Cardiac muscle cell (in vitro differentiated cells and primary cell): ENCODE results near the gene CTDSP1. TPM values are rescaled to one million over a fixed set of nuclear protein-coding genes. Genes with fewer than 3 reads are reported as not detected.

Experiments
- DNase-seq, 2 donors: peaks; one replicate each; pipeline versions ENCODE4 v3.0.0 to v3.0.0-alpha.2; 2010 to 2017; ENCODE audit warnings: low read depth in 1 of 2, low spot score in 1 of 2
- H3K27ac ChIP-seq: fragments of 200-600 bp; sonication (generic); 2 replicates; pipeline ENCODE4 v1.5.1; 2016
- H3K27me3 ChIP-seq: fragments of 200-600 bp; sonication (generic); 2 replicates; pipeline ENCODE4 v1.6.0; 2016; ENCODE audit warnings: control low read depth
- H3K36me3 ChIP-seq: fragments of 200-600 bp; sonication (generic); 2 replicates; pipeline ENCODE4 v1.5.1; 2016; ENCODE audit warnings: control low read depth
- H3K4me1 ChIP-seq: fragments of 200-600 bp; sonication (generic); 2 replicates; pipeline ENCODE4 v1.8.1; 2017; ENCODE audit warnings: low read depth, mild to moderate bottlenecking, mixed run types
- H3K4me3 ChIP-seq: fragments of 200-600 bp; sonication (generic); 2 replicates; pipeline ENCODE4 v1.5.1; 2016; ENCODE audit warnings: mild to moderate bottlenecking
- H3K9me3 ChIP-seq: fragments of 200-600 bp; sonication (generic); 2 replicates; pipeline ENCODE4 v1.5.1; 2017; ENCODE audit warnings: low read depth, mild to moderate bottlenecking, control low read depth
- CTCF ChIP-seq: IDR thresholded peaks from 2 replicates; pipeline ENCODE4 v1.5.1; 2012; ENCODE audit warnings: low read depth, mild to moderate bottlenecking, low read length
- polyA plus RNA-seq: library from polyadenylated mRNA; unstranded; fragments of >200 nt; fragmentation: Nextera tagmentation; extraction: Ambion mirVana; gene quantifications from 2 replicates; pipeline ENCODE4 v1.2.1, GENCODE V29; 2016
- total RNA-seq: library from RNA; depleted of rRNA; stranded (reverse); fragments of >200 nt; gene quantifications from 2 replicates; pipeline ENCODE4 v1.2.3, GENCODE V29; 2016

The CTDSP1 gene
- total and polyA plus RNA-seq, 2 experiments from 2014 or later: 35.5 to 147 TPM

- H3K9me3 ChIP-seq: no peaks in the 10 kb centered on the region
- no peaks in the 10 kb centered on the region for H3K36me3 ChIP-seq
- DNase-seq: no peak
- no peak overlapping the region for H3K27ac ChIP-seq
- H3K4me3 ChIP-seq: no peak overlapping the region
- H3K27me3 ChIP-seq: no peaks in the 10 kb centered on the region
- no peak for TF ChIP-seq CTCF
- H3K4me1 ChIP-seq: peaks cover 13% of the 10 kb centered on the region
Observed at GRCh38 chr2:218436992-218437391, 37.3 kb downstream of the CTDSP1 start.

GRCh38 chr2:218437969-218438368, 38.3 kb downstream of the CTDSP1 start:
- H3K36me3 ChIP-seq: no peaks in the 10 kb centered on the region
- no peak for TF ChIP-seq CTCF
- H3K4me1 ChIP-seq: peaks cover 13% of the 10 kb centered on the region
- H3K4me3 ChIP-seq: no peak overlapping the region
- no peaks in the 10 kb centered on the region for H3K9me3 ChIP-seq
- DNase-seq: no peak
- H3K27me3 ChIP-seq: no peaks in the 10 kb centered on the region
- H3K27ac ChIP-seq: peak overlapping the region; percentile 53

- no peak overlapping the region for H3K4me3 ChIP-seq
- no peaks in the 10 kb centered on the region for H3K9me3 ChIP-seq
- peak in 1 of 2 donors; percentile 13 for DNase-seq
- TF ChIP-seq CTCF: no peak
- no peak overlapping the region for H3K27ac ChIP-seq
- H3K36me3 ChIP-seq: no peaks in the 10 kb centered on the region
- no peaks in the 10 kb centered on the region for H3K27me3 ChIP-seq
- peaks cover 13% of the 10 kb centered on the region for H3K4me1 ChIP-seq
Observed at GRCh38 chr2:218438596-218438995, 38.9 kb downstream of the CTDSP1 start.

- H3K36me3 ChIP-seq: peaks cover 3% of the 10 kb centered on the region
- DNase-seq: no peak
- H3K27me3 ChIP-seq: no peaks in the 10 kb centered on the region
- H3K9me3 ChIP-seq: no peaks in the 10 kb centered on the region
- no peak overlapping the region for H3K4me3 ChIP-seq
- H3K27ac ChIP-seq: no peak overlapping the region
- H3K4me1 ChIP-seq: no peaks in the 10 kb centered on the region
- TF ChIP-seq CTCF: no peak
Observed at GRCh38 chr2:218444692-218445357, 45.2 kb downstream of the CTDSP1 start.

DNA sequence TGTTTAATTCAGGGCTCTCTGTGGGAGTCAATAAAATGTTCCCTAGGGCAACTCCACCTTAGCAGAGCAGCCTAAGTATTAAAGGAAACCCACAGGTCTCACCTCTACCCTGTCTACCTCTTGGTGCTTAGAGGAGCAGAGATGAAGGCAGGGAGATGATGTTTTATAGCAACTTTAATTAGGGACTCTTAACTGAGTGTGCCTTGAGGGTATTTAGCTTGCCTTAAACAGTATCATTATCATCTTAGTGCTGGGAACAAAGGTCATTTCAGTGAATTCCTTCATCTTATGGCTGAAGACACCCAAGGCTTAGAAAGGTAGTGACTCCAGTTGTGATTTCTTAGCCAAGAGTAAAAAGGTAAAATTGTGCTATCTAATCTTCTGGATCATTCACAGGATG, 45.9 kb downstream of the CTDSP1 start:
- no peaks in the 10 kb centered on the region for H3K4me1 ChIP-seq
- no peak for TF ChIP-seq CTCF
- no peak for DNase-seq
- H3K27ac ChIP-seq: no peak overlapping the region
- peaks cover 3% of the 10 kb centered on the region for H3K36me3 ChIP-seq
- no peak overlapping the region for H3K4me3 ChIP-seq
- no peaks in the 10 kb centered on the region for H3K9me3 ChIP-seq
- no peaks in the 10 kb centered on the region for H3K27me3 ChIP-seq

DNA sequence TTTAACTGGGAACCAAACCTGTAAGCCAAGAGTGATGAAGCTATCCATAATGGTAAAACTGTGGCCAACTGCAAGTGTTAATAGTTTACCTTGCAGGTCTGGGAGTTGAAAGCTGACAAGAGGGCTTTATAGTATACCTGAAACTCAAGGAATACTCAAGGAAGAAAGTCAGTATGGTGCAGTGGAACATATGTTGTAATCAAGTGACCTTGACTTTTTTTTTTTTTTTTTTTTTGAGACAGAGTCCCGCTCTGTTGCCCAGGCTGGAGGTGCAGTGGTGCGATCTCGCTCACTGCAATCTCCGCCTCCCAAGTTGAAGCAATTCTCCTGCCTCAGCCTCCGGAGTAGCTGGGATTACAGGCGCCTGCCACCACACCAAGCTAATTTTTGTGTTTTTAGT, 46.9 kb downstream of the CTDSP1 start:
- no peaks in the 10 kb centered on the region for H3K9me3 ChIP-seq
- no peaks in the 10 kb centered on the region for H3K4me1 ChIP-seq
- DNase-seq: no peak
- H3K27ac ChIP-seq: no peak overlapping the region
- TF ChIP-seq CTCF: no peak
- no peaks in the 10 kb centered on the region for H3K27me3 ChIP-seq
- H3K4me3 ChIP-seq: no peak overlapping the region
- peaks cover 3% of the 10 kb centered on the region for H3K36me3 ChIP-seq
